Measurements from ENCODE around the gene NANOS3.

NANOS3 gene

GRCh38 chr19:13839938-13840304 is 37.0 kb upstream of the NANOS3 start:
- peak overlapping the region; percentile 92 for H3K4me3 ChIP-seq (ENCODE audit: control insufficient read depth, low read depth, low read length)
- no peak for TF ChIP-seq CTCF (IDR thresholded peaks at IDR 0.05; ENCODE audit: control insufficient read depth, insufficient read depth, low read depth, low read length, missing control alignments)

GRCh38 chr19:13840305-13841085 is 36.4 kb upstream of the NANOS3 start:
- TF ChIP-seq CTCF (IDR thresholded peaks at IDR 0.05; ENCODE audit: control insufficient read depth, insufficient read depth, low read depth, low read length, missing control alignments): no peak
- H3K4me3 ChIP-seq (ENCODE audit: control insufficient read depth, low read depth, low read length): peak overlapping the region; percentile 92
- DNase-seq (ENCODE audit: low read depth): no peak

More at GRCh38 chr19:13839938-13840304, 37.0 kb upstream of the NANOS3 start:
- DNase-seq (ENCODE audit: low read depth): no peak

GRCh38 chr19:13841086-13841961 is 35.6 kb upstream of the NANOS3 start:
- peak overlapping the region; percentile 92 for H3K4me3 ChIP-seq (ENCODE audit: control insufficient read depth, low read depth, low read length)
- DNase-seq (ENCODE audit: low read depth): no peak
- no peak for TF ChIP-seq CTCF (IDR thresholded peaks at IDR 0.05; ENCODE audit: control insufficient read depth, insufficient read depth, low read depth, low read length, missing control alignments)

- H3K4me3 ChIP-seq (ENCODE audit: control insufficient read depth, low read depth, low read length): peak overlapping the region; percentile 92
- DNase-seq (ENCODE audit: low read depth): no peak
- TF ChIP-seq CTCF (IDR thresholded peaks at IDR 0.05; ENCODE audit: control insufficient read depth, insufficient read depth, low read depth, low read length, missing control alignments): no peak
Observed at GRCh38 chr19:13841962-13842290, 35.0 kb upstream of the NANOS3 start.

- TF ChIP-seq CTCF (IDR thresholded peaks at IDR 0.05; ENCODE audit: control insufficient read depth, insufficient read depth, low read depth, low read length, missing control alignments): no peak
- peak overlapping the region; percentile 92 for H3K4me3 ChIP-seq (ENCODE audit: control insufficient read depth, low read depth, low read length)
- DNase-seq (ENCODE audit: low read depth): no peak
Observed at GRCh38 chr19:13842291-13843103, 34.4 kb upstream of the NANOS3 start.

All from AG09309 (cell line).